Stomach (tissue), 4 donors: ENCODE data around the gene EML2.
A peak's percentile ranks its signal among the peaks of the same experiment; 100 is the strongest.

Experiments used
- EP300 ChIP-seq: sonication (generic); formaldehyde crosslinking; IDR thresholded peaks from one replicate; pipeline ENCODE4 v1.6.1; 2017; ENCODE audit warnings: antibody characterized with exemption
- POLR2AphosphoS5 ChIP-seq, 3 donors: sonication (generic); formaldehyde crosslinking; IDR thresholded peaks; one replicate each; pipeline ENCODE4 v1.6.1; 2016; ENCODE audit warnings: antibody characterized with exemption in 3 of 3
- TF ChIP-seq, protein P1 (sequence below), 7 experiments: fragments of 450-650 bp in 4 of 7; fragments of 200-600 bp in 3 of 7; sonication (generic) in 3 of 7; IDR thresholded peaks; one replicate each; pipeline ENCODE4 v1.5.1; 2016 to 2019; ENCODE audit warnings: antibody characterized with exemption in 7 of 7, control low read depth in 2 of 7, mild to moderate bottlenecking in 1 of 7

DNA sequence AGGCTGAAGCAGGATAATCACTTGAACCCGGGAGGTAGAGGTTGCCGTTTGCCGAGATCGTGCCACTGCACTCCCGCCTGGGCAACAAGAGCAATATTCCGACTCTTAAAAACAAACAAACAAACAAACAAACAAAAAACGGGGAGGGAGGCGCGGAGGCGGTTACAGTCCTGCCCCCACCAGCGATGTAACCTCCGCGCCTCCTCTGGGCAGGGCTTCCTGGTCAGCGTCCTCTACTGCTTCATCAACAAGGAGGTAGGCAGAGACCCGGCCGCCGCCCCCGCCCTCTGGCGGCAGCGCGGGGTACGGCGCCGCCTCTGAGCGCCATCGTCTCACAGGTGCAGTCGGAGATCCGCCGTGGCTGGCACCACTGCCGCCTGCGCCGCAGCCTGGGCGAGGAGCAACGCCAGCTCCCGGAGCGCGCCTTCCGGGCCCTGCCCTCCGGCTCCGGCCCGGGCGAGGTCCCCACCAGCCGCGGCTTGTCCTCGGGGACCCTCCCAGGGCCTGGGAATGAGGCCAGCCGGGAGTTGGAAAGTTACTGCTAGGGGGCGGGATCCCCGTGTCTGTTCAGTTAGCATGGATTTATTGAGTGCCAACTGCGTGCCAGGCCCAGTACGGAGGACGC lies 42.3 kb upstream of the EML2 start:
- TF ChIP-seq, protein P1, sequence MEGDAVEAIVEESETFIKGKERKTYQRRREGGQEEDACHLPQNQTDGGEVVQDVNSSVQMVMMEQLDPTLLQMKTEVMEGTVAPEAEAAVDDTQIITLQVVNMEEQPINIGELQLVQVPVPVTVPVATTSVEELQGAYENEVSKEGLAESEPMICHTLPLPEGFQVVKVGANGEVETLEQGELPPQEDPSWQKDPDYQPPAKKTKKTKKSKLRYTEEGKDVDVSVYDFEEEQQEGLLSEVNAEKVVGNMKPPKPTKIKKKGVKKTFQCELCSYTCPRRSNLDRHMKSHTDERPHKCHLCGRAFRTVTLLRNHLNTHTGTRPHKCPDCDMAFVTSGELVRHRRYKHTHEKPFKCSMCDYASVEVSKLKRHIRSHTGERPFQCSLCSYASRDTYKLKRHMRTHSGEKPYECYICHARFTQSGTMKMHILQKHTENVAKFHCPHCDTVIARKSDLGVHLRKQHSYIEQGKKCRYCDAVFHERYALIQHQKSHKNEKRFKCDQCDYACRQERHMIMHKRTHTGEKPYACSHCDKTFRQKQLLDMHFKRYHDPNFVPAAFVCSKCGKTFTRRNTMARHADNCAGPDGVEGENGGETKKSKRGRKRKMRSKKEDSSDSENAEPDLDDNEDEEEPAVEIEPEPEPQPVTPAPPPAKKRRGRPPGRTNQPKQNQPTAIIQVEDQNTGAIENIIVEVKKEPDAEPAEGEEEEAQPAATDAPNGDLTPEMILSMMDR (IDR thresholded peaks at IDR 0.05) = peak in 6 of 7 experiments; percentile 33 to 98 (median 96)
- TF ChIP-seq EP300 = no peak
- peak; percentile 25 to 78 (median 78) for TF ChIP-seq POLR2AphosphoS5 (IDR thresholded peaks at IDR 0.05)
